KMS-11 (cell line): Measurements from ENCODE around the gene CARNS1.

ENCODE experiments used
- H2AFZ ChIP-seq: fragments of 200-600 bp; sonication (generic); 2 replicates; pipeline ENCODE4 v1.6.1; 2016; ENCODE audit warnings: antibody characterized with exemption, mixed run types, low read depth
- H3K27ac ChIP-seq: fragments of 200-600 bp; sonication (generic); 2 replicates; pipeline ENCODE4 v1.6.1; 2016; ENCODE audit warnings: mild to moderate bottlenecking, mixed run types
- H3K27me3 ChIP-seq: fragments of 200-600 bp; sonication (generic); 2 replicates; pipeline ENCODE4 v1.6.1; 2017; ENCODE audit warnings: mild to moderate bottlenecking, low read depth, mixed run types, moderate library complexity; ENCODE audit not compliant: insufficient read depth
- H3K36me3 ChIP-seq: fragments of 200-600 bp; sonication (generic); 2 replicates; pipeline ENCODE4 v1.6.1; 2017; ENCODE audit warnings: mild to moderate bottlenecking, mixed run types; ENCODE audit not compliant: insufficient read depth
- H3K4me1 ChIP-seq: fragments of 200-600 bp; sonication (generic); 2 replicates; pipeline ENCODE4 v1.6.1; 2016; ENCODE audit warnings: mild to moderate bottlenecking, low read depth, mixed run types; ENCODE audit not compliant: poor library complexity, severe bottlenecking
- H3K4me2 ChIP-seq: fragments of 200-600 bp; sonication (generic); 2 replicates; pipeline ENCODE4 v1.7.0; 2016; ENCODE audit warnings: mild to moderate bottlenecking, mixed run types
- H3K4me3 ChIP-seq: fragments of 200-600 bp; sonication (generic); IDR thresholded peaks from 2 replicates; pipeline ENCODE4 v1.6.1; 2017; ENCODE audit warnings: low read depth, low read length, mixed read lengths; ENCODE audit not compliant: insufficient read depth
- H3K79me2 ChIP-seq: fragments of 200-600 bp; sonication (generic); 2 replicates; pipeline ENCODE4 v1.6.1; 2016; ENCODE audit warnings: low read depth, mixed run types; ENCODE audit not compliant: insufficient read depth
- H3K9ac ChIP-seq: fragments of 200-600 bp; sonication (generic); 2 replicates; pipeline ENCODE4 v1.6.1; 2016; ENCODE audit warnings: mild to moderate bottlenecking, mixed run types
- H4K20me1 ChIP-seq: fragments of 200-600 bp; sonication (generic); 2 replicates; pipeline ENCODE4 v1.6.1; 2016; ENCODE audit warnings: mild to moderate bottlenecking, mixed run types; ENCODE audit not compliant: insufficient read depth
- CTCF ChIP-seq: fragments of 200-600 bp; sonication (generic); conservative IDR thresholded peaks from 2 replicates; pipeline ENCODE4 v1.6.1; 2017; ENCODE audit warnings: low read depth, mild to moderate bottlenecking, antibody characterized with exemption, low read length, moderate library complexity, mixed read lengths

The CARNS1 gene

GRCh38 chr11:67396259-67396581 is 19.3 kb upstream of the CARNS1 start:
- peaks cover 4% of the 10 kb centered on the region for H3K4me1 ChIP-seq
- H3K79me2 ChIP-seq, result peaks cover 15% of the 10 kb centered on the region
- H3K36me3 ChIP-seq, result no peaks in the 10 kb centered on the region
- no peak for TF ChIP-seq CTCF
- no peak overlapping the region for H2AFZ ChIP-seq
- no peak overlapping the region for H3K27ac ChIP-seq
- no peaks in the 10 kb centered on the region for H3K27me3 ChIP-seq
- H3K4me2 ChIP-seq, result no peak overlapping the region
- no peak overlapping the region for H3K4me3 ChIP-seq
- no peak overlapping the region for H3K9ac ChIP-seq
- no peaks in the 10 kb centered on the region for H4K20me1 ChIP-seq

- H3K27me3 ChIP-seq, result no peaks in the 10 kb centered on the region
- H4K20me1 ChIP-seq, result no peaks in the 10 kb centered on the region
- no peak overlapping the region for H3K4me2 ChIP-seq
- no peak overlapping the region for H3K9ac ChIP-seq
- H3K36me3 ChIP-seq, result no peaks in the 10 kb centered on the region
- no peak overlapping the region for H3K4me3 ChIP-seq
- peaks cover 17% of the 10 kb centered on the region for H3K79me2 ChIP-seq
- no peak overlapping the region for H2AFZ ChIP-seq
- H3K27ac ChIP-seq, result no peak overlapping the region
- TF ChIP-seq CTCF, result no peak
- peaks cover 4% of the 10 kb centered on the region for H3K4me1 ChIP-seq
These were observed 18.7 kb upstream of the CARNS1 start for GRCh38 chr11:67396587-67397389.

GRCh38 chr11:67397536-67397935 is 17.9 kb upstream of the CARNS1 start:
- Histone ChIP-seq H3K4me3 (no peak overlapping the region), H4K20me1 (no peaks in the 10 kb centered on the region), H3K27me3 (no peaks in the 10 kb centered on the region), H2AFZ (no peak overlapping the region), H3K9ac (no peak overlapping the region), H3K4me1 (peaks cover 10% of the 10 kb centered on the region), H3K79me2 (peaks cover 16% of the 10 kb centered on the region), H3K27ac (no peak overlapping the region), H3K36me3 (no peaks in the 10 kb centered on the region), H3K4me2 (no peak overlapping the region)
- no peak for TF ChIP-seq CTCF

GRCh38 chr11:67397986-67398660 is 17.4 kb upstream of the CARNS1 start:
- Histone ChIP-seq H3K9ac (no peak overlapping the region), H3K79me2 (peaks cover 13% of the 10 kb centered on the region), H3K27me3 (no peaks in the 10 kb centered on the region), H3K4me1 (peaks cover 7% of the 10 kb centered on the region), H3K4me3 (no peak overlapping the region), H4K20me1 (no peaks in the 10 kb centered on the region), H3K27ac (no peak overlapping the region), H3K4me2 (no peak overlapping the region), H2AFZ (no peak overlapping the region), H3K36me3 (no peaks in the 10 kb centered on the region)
- TF ChIP-seq CTCF, result no peak
